NCI-H1092 (cell line): ENCODE measurements around the gene MACROH2A1.

Experiments
- DNase-seq: peaks from one replicate; lab custom pipeline; 2025; lab: John Stamatoyannopoulos, UW

Gene MACROH2A1

DNA sequence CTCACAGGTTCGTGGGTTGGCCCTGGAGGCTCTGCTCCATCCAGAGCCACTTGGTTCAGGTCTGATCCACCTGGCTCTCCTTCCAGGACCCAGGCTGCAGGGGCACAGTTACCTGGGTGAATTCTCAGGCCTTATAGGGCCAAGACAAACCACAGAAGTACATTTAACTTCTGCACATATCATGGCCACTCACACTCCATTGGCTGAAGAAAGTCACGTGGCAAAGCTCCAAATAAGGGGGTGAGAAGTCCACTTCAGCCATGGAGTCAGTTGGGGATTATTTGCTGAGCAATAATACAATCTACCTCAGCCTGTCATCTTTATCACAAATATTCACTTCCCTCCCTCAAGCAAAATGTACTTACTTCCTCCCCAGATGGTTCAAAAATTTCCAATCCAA, 83.6 kb downstream of the MACROH2A1 start:
- no peak for DNase-seq

DNA sequence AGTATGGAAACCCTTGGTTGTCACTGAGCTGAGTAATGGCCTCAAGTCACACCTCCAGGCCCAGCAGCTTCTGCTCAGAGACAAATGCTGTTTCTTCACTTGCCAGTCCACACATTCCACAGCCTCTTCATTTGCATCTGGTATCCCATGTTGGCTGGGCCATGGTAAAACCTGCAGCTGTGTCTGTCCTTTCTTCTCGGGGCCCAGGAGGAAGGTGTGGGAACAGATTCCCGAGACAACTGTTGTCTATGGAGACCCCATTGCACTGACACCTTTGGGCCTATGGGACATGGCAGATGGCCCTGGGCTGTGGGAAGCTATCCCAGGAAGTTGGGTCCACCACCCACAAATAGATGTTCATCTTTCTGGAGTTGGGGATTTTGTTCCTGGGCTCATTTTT, 85.1 kb downstream of the MACROH2A1 start:
- no peak for DNase-seq

- no peak for DNase-seq
These were observed 85.6 kb downstream of the MACROH2A1 start for GRCh38 chr5:135313405-135313804.

GRCh38 chr5:135312255-135312935, 86.6 kb downstream of the MACROH2A1 start:
- no peak for DNase-seq

DNA sequence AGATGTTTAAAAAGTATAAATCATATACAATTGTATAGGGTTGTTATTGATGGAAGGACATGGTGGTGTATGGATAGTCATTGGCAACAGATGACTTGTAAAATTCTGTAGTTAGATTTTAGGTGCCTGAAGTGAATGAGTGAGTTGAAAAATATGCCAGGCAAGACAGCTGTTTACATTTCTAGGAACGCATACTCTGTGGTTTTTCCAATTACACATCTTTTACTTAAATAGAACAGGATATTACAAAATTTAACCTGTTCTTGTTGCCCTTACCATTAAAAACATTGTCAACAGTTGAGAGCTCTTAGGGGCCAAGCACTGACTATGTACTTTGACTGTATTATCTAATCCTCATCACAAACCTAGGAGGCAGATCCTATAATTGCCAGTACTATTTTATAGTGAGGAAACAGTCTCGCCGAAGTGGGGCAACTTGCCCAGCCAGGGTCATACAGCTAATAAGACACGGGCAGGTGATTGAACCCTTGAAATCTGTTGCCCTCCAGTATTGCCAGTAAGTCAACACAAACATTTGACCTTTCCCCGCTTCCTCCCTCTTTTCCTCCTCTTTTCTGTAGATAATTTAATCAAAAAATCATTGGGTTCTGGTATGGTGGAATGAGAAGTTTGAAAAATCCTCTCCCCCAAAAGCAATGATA, 88.6 kb downstream of the MACROH2A1 start:
- no peak for DNase-seq

DNA sequence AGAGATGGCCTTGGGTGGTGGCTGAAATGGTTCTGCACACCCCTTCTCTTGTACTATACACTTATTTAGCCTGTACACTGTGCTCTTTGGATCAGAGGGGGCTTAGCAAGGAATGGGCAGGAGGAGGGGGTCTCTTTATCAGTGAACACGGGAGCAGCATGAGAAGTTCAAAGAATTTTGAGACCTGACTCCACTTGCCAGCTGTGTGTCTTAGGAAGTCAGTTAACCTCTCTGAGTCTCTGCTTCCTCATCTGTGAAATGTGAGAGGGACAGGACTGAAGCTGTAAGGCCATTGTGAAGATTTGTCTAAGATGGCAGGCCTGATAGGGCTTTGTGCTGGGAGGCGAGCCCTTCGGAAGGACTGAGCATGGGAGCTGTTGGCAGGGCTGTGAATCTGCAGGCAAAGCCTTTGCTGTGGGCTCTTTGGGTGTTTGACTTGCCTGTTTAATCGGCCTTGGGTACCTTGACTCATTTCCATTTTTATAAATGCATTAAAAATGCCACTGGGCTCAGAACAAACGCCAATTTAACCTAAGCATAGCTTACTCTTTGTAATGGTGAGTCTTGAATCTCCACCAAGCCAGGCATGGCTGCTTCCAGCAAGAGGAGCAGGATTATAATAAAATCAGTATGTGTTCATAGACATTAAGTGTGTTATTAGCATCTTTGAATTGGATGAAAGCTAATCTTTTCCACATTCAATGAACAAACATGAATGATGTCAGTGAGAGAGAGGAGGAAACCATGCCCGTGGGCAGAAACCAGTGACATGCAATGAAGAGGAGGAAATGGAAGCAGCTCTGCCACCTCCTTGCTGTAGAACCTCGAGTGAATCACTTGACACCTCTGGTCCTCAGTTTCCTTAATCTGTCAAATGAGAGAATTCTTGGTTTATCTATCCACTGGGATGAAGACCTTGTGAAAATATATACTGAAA, 89.4 kb downstream of the MACROH2A1 start:
- no peak for DNase-seq

- no peak for DNase-seq
These were observed 90.3 kb downstream of the MACROH2A1 start for GRCh38 chr5:135308752-135309151.

- DNase-seq = no peak
These were observed 90.8 kb downstream of the MACROH2A1 start for GRCh38 chr5:135308245-135308644.

DNA sequence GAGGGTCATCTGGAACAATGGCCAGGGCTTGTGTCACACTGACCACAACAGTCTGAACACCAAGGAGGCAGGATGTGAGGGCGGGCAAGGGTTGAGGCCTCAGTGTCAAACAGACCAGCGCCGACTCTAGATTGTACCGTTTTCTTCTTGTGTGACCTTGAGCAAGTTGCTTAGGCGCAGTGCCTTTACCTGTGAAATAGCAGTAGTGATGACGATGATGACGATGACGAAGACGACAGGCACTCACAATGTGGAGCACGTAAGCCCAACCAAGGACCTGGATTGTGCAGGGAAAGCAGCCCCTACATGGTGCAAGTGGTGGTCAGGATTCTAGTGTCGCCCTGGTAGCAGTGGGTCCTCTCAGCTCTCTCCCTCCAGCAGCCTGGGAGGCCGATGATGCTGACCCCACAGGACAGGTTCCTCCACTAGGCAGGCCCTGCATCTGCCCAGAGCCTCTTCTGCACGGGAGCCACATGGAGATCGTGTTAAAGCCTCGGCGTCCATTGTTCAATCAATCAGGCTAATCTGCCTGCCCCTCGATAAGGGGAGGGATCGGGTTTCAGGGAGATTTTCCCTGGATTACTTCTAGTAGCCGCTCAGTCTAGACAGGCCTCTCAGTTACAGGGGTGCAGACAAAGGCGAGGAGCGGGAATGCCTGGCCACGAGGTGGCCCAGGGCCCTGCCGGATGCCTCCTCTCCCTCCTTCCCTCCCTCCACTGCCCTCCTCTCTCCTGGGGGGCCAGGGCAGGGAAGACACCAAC, 91.7 kb downstream of the MACROH2A1 start:
- no peak for DNase-seq

GRCh38 chr5:135306557-135306956, 92.5 kb downstream of the MACROH2A1 start:
- DNase-seq = no peak

DNA sequence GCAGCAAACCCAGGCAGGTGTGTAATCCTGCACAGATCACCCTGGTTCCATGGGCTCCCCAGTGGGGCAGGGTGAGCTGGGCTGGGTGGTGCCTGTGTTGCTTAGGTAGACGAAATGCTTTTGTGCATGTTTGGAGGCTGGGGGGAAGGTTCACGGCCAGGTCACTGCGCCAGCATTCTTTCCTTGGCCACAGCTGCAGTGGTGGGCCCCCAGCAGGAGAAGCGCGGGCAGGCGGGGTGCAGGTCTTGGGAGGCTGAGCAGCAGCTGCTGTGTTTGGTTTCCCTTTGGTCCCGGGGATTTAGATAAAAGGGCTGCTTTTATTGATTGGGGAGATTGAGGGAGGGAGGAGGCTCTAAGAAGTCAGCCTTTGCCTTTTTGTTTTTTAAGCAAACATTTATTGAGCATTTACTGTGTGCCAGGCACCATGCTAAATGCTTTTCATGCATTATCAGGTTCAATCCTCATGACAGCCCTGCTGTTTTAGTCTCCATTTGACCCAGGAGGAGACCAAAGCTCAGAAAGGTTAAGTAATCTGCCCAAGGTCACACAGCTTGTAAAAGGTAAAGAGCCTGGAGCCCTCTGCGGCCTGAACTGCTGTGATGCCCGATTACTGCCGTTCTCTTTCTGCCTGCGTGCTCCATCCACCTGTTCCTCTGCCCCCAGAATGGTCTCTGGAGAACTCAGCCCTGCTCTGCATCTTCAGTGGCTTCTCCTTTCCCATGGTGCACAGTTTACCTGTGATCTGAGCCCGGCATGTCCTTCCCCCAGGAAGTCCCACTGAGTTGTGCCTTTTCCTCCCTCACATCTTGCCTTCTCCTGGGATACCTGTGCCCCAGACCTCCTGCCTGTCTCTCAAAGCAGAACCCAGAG, 94.4 kb downstream of the MACROH2A1 start:
- DNase-seq = no peak

DNA sequence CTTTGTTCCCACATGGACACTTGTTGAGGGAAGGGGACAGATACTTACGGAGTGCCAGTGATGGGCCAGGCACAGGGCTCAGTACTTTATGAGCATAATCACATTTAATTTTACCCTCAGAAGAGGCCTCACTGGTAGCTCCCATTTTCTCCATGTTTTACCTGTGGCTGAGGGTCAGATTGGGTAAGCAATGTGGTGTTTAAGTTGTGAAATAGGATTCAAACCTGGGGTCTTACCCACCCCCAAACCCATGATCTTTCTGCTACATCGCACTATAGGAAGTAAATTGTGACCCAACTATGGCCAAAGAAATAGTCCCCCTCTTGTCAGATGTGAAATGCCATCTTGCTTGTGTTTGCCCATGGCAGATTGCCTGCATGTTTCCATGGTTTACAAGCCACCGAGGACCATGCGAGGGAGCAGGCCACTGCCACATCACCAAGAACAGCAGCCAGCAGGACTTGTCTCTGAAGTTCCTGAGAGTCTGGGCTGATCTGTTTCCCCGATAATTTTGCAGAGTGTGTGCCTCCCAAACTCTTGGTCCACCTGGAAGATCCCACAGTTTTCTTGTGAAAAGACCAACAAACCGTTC, 95.4 kb downstream of the MACROH2A1 start:
- DNase-seq = no peak

DNA sequence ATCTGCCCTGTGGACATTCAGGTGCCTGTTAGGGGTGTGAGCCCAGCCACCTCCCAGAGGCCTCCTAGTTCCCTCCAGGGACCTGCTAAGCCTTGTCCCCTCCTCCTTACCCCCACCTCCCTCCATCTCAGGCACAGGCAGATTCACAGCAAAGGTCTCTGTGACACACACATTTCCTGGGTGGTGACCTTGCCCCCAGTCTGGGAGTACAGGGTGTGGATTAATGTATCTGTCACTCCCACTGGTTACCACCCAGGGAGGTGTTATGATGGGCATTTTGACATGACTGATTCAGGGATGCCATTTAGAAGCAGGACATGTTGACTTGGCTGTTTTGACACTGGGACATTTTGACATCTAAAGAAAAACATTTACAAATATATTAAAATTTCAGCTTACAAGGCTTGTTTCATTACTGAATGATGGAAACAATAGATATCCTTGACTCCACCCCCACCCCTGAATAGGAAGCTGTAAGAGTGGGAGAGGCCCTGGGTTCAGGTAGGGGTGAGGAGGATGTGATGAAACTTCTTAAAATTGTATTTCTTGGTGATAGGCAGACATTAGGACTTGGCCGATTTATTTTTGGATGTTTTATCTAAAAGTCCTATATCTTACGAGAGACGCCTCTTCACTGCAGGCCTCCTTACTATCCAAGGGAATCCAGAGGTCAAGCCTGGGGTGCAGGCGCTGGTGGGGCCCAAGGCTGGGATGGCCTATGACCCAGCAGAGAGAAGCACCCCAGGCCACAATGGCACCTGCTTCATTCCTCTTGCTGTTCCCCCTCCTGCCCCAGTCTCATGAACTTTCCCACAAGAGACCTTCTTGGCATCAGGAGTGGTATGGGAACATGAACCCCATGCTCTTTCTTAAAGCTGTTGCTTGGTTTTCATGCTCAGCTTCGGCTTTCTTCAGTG, 101.9 kb downstream of the MACROH2A1 start:
- DNase-seq = no peak

GRCh38 chr5:135295852-135296251, 103.2 kb downstream of the MACROH2A1 start:
- DNase-seq = no peak

DNA sequence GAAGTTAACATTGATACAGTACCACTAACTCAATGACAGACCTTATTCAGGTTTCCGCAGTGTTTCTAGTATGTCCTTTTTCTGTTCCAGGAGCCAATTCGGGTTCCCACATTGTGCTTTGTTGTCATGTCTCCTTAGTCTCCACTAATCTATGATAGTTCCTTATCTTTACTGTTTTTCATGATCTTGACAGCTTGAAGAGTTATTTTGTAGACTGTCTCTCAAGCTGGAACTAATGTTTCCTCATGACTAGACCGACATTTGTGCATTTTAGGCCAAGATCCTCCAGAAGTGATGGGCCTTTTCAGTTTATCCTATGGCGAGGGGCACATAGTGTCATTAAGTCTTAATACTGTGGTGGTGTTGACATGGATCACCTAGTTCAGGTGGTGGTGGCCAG, 104.2 kb downstream of the MACROH2A1 start:
- no peak for DNase-seq

- no peak for DNase-seq
These were observed 109.4 kb downstream of the MACROH2A1 start for GRCh38 chr5:135289651-135290050.

GRCh38 chr5:135287551-135287950, 111.5 kb downstream of the MACROH2A1 start:
- no peak for DNase-seq
